ENCODE measurements around the gene SHLD1.

- TF ChIP-seq, protein P1, sequence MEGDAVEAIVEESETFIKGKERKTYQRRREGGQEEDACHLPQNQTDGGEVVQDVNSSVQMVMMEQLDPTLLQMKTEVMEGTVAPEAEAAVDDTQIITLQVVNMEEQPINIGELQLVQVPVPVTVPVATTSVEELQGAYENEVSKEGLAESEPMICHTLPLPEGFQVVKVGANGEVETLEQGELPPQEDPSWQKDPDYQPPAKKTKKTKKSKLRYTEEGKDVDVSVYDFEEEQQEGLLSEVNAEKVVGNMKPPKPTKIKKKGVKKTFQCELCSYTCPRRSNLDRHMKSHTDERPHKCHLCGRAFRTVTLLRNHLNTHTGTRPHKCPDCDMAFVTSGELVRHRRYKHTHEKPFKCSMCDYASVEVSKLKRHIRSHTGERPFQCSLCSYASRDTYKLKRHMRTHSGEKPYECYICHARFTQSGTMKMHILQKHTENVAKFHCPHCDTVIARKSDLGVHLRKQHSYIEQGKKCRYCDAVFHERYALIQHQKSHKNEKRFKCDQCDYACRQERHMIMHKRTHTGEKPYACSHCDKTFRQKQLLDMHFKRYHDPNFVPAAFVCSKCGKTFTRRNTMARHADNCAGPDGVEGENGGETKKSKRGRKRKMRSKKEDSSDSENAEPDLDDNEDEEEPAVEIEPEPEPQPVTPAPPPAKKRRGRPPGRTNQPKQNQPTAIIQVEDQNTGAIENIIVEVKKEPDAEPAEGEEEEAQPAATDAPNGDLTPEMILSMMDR (IDR thresholded peaks at IDR 0.05) = no peak
- no peak for TF ChIP-seq POLR2A (IDR thresholded peaks at IDR 0.05)
Observed at GRCh38 chr20:5720696-5721095, 29.5 kb upstream of the SHLD1 start.

All from lower leg skin (tissue), 3 donors.